ENCODE data around the gene LMCD1.

Gene LMCD1

DNA sequence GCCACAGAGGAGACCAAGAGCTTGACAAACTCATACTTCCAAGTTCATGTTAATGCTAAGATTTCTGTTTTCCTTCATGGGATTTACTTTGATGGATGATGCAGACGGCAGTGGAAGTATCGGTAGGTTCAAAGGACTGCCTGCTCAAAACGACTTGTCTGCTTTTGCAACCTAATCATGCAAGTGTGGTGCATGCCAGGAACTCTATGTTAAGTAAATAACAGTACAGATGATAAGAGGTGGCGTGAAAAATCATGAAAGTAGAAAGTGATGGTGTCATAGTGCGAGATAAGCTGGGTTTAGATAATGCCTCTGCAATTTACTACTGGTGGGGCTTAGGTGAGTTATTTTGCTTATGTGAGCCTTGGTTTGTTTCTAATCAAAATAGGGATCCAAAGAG lies 14.7 kb upstream of the LMCD1 start:
- DNase-seq (ENCODE audit: low read depth) = no peak
- TF ChIP-seq, protein P1, sequence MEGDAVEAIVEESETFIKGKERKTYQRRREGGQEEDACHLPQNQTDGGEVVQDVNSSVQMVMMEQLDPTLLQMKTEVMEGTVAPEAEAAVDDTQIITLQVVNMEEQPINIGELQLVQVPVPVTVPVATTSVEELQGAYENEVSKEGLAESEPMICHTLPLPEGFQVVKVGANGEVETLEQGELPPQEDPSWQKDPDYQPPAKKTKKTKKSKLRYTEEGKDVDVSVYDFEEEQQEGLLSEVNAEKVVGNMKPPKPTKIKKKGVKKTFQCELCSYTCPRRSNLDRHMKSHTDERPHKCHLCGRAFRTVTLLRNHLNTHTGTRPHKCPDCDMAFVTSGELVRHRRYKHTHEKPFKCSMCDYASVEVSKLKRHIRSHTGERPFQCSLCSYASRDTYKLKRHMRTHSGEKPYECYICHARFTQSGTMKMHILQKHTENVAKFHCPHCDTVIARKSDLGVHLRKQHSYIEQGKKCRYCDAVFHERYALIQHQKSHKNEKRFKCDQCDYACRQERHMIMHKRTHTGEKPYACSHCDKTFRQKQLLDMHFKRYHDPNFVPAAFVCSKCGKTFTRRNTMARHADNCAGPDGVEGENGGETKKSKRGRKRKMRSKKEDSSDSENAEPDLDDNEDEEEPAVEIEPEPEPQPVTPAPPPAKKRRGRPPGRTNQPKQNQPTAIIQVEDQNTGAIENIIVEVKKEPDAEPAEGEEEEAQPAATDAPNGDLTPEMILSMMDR (conservative IDR thresholded peaks at IDR 0.05; ENCODE audit: control insufficient read depth, insufficient read depth, low read depth, low read length) = no peak
- no peak overlapping the region for H3K4me3 ChIP-seq (ENCODE audit: control insufficient read depth, low read depth, low read length)

DNA sequence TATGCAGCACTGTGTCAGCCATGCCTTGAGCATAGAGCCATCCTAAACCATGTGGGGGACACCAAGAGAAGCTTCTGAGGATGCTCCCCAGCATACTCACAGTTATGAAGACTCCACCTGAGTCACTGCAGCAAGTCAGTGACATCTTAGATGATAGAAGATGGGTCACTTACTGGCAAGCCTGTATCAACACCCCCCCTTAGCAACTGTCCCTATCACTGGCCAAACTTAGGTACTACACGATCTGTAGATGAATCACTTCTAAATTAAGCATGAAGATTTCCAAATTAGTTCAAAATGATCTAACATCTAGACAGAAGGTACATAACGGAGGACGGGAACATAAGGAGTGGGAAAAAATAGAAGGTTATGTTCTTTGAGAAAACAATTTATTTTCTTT lies 13.2 kb upstream of the LMCD1 start:
- TF ChIP-seq, protein P1 (conservative IDR thresholded peaks at IDR 0.05; ENCODE audit: control insufficient read depth, insufficient read depth, low read depth, low read length) = peak; percentile 5
- H3K4me3 ChIP-seq (ENCODE audit: control insufficient read depth, low read depth, low read length) = no peak overlapping the region
- DNase-seq (ENCODE audit: low read depth) = peak; percentile 90

DNA sequence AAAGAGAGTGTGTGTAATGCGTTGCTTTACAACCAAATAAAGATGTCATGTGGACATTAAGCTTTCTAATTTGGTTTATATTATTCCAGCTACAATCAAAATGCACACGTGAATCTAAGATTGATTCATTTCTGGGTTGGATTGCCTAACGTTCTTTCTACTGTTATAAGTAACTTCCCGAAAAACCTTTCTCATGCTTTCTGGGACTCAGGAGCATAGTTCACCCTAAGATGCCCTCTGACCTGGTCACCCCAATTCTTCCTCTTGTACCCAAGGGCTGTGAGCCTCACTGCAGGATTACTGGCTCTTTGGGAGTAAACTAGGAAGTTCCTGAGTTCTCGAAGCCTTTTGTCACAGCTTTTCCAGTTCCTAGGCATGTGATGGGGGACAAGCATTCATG lies 12.7 kb upstream of the LMCD1 start:
- no peak overlapping the region for H3K4me3 ChIP-seq (ENCODE audit: control insufficient read depth, low read depth, low read length)

DNA sequence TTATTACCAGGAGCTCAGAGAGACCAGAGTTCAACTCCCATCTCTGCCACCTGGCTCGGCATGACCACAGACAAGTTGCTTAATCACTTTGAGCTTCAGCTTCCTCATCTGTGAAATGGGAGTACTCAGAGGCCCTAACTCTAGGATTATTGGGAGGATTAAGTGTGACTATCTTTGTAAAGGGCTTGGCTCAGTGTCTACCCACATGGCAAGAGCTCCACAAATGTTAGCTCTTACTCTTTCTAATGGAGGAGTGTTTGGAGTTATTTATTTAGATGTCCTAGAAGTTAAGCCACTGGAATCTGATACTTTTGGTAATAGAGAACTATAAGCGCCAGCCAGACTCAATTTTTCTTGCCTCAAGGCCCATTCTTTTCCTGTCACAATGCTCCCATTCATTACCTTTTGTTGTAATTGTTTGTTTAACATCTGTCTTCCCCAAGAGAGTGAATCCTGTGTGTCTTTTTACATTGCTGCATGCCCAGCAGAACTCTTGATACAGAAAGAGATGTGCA lies 12.3 kb upstream of the LMCD1 start:
- no peak overlapping the region for H3K4me3 ChIP-seq (ENCODE audit: control insufficient read depth, low read depth, low read length)
- no peak for DNase-seq (ENCODE audit: low read depth)
- TF ChIP-seq, protein P1 (conservative IDR thresholded peaks at IDR 0.05; ENCODE audit: control insufficient read depth, insufficient read depth, low read depth, low read length) = no peak

More for the DNA sequence above, 12.7 kb upstream of the LMCD1 start:
- DNase-seq (ENCODE audit: low read depth) = peak; percentile 93
- TF ChIP-seq, protein P1 (conservative IDR thresholded peaks at IDR 0.05; ENCODE audit: control insufficient read depth, insufficient read depth, low read depth, low read length) = no peak

DNA sequence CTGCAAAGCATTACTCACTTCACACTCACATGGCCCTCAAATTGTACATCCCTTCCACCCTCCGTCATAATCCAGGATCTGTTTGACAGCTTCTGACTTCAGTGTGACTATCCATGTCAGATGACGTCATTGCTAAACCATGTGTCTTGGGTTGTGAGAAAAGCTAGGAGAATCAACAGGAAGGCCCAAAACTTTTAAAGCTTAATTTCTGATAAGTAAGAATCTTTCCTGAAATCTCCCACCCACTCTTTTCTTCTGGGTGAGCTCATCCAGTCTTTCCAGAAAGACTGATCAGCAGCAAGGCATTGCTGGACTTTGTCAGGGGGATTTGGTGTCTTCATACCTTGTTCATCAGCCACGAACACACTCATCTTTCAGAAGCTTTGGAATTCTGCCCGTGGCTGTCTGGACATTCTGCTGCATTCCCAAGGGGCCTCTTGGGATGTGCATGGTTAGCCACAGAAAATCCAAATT lies 11.5 kb upstream of the LMCD1 start:
- TF ChIP-seq, protein P1 (conservative IDR thresholded peaks at IDR 0.05; ENCODE audit: control insufficient read depth, insufficient read depth, low read depth, low read length) = no peak
- no peak overlapping the region for H3K4me3 ChIP-seq (ENCODE audit: control insufficient read depth, low read depth, low read length)
- DNase-seq (ENCODE audit: low read depth) = peak; percentile 100

DNA sequence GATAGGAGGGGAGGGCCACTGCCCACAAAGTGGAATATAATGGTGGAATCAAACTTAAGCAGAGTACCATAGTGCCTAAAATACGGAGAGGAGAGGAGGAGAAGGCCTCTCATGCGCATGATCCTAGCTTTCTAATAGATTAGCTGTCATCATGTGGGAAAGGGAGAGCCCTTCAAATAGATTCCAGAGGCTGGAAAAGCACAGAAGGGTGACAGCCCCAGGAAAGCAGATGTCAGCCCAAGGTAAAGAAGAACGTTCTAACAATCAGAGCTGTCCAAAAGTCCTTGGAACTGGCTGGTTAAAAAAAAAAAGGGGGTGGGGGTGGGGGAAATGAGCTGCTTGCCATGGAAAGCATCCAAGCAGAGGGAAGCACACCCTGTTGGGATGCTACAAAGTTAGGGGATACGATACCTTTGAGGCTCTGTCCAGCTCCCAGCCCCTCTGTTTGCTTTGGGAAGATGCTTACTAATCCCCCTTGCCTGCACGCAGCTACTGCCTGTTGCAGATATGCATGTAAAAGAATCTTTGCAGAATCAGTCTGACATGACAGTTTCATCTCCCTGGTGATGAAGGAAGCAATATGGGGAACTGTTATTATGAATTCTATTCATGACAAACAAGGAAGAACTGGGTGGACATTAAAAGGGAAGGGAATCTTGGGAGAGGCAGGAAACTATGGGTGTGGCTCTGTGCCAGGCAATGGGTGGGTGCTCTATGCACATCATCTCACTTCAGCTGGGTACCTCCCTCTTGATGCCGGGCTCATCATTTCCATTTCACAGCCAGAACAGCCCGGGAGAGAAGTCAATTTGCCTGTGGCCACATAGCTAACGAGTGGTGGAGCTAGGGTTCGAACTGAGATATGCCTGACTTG lies 10.1 kb upstream of the LMCD1 start:
- TF ChIP-seq, protein P1 (conservative IDR thresholded peaks at IDR 0.05; ENCODE audit: control insufficient read depth, insufficient read depth, low read depth, low read length) = no peak
- peak; percentile 61 for DNase-seq (ENCODE audit: low read depth)
- H3K4me3 ChIP-seq (ENCODE audit: control insufficient read depth, low read depth, low read length) = no peak overlapping the region
